Choroid plexus epithelial cell (primary cell): ENCODE data around the gene LGALS13.

ENCODE experiments used
- DNase-seq: peaks from one replicate; pipeline ENCODE4 v3.0.0-alpha.2; 2010; ENCODE audit warnings: low read depth
- H3K4me3 ChIP-seq: 2 replicates; pipeline ENCODE4 v1.5.1; 2011; ENCODE audit warnings: low read depth, mild to moderate bottlenecking, control low read depth, low read length, moderate library complexity
- CTCF ChIP-seq: conservative IDR thresholded peaks from 2 replicates; pipeline ENCODE4 v1.5.1; 2011; ENCODE audit warnings: low read depth, mild to moderate bottlenecking, control low read depth, inconsistent platforms, low read length, moderate library complexity

LGALS13 gene, protein sequence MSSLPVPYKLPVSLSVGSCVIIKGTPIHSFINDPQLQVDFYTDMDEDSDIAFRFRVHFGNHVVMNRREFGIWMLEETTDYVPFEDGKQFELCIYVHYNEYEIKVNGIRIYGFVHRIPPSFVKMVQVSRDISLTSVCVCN

DNA sequence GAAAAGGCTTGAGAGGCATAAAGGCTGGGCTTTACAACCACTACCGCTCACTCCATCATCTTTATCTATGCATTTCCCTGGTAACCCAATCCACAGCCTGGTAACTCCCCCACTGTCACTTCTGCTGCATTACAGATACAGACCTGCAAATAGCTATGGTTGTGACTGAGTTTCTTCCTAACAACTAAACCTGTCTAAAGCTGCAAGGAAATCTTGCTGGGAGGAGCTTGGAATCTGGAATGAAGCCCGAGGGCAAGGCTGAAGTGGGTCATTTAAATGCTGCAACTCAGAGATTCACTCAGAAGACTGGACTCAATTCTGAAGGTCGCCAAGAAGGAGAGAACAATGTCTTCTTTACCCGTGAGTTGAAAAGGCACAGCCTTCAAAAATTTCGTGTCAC, at the start of gene LGALS13:
Gene LGALS13 (plus strand): TSS at position 301 of the 400 bp plus-strand sequence. CDS start 45 bp downstream, at position 346.
- no peak within 1 kb of the TSS for H3K4me3 ChIP-seq
- DNase-seq = no peak
- TF ChIP-seq CTCF = no peak

DNA sequence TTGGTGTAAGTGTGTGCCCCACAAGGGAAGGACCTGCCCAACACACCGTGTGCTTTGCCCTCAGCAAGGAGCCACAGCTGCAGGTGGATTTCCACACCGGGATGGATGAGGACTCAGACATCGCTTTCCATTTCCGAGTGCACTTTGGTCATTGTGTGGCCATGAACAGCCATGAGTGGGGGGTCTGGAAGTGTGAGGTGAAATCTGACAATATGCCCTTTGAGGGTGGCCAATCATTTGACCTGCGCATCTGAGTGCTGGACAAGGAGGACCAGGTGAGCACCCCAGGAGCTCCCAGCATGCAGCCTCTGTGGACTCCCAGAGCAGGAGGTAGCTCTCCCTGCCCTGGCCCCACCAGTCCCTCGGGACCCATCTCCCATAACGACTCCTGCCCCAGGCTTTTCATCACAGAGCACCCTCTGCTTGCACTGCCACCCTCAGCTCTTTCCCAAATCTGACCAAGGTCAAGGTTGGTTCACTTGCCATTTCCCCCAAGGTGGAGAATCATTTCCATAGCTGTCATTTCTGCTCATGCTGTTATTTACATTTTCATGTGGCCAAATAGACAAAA, 49.2 kb upstream of the LGALS13 start:
- no peak overlapping the region for H3K4me3 ChIP-seq
- DNase-seq = no peak
- no peak for TF ChIP-seq CTCF

GRCh38 chr19:39554701-39555311, 47.5 kb upstream of the LGALS13 start:
- H3K4me3 ChIP-seq = no peak overlapping the region
- no peak for DNase-seq
- TF ChIP-seq CTCF = no peak

- no peak overlapping the region for H3K4me3 ChIP-seq
- no peak for TF ChIP-seq CTCF
- no peak for DNase-seq
Measured at GRCh38 chr19:39555883-39556282, 46.4 kb upstream of the LGALS13 start.

DNA sequence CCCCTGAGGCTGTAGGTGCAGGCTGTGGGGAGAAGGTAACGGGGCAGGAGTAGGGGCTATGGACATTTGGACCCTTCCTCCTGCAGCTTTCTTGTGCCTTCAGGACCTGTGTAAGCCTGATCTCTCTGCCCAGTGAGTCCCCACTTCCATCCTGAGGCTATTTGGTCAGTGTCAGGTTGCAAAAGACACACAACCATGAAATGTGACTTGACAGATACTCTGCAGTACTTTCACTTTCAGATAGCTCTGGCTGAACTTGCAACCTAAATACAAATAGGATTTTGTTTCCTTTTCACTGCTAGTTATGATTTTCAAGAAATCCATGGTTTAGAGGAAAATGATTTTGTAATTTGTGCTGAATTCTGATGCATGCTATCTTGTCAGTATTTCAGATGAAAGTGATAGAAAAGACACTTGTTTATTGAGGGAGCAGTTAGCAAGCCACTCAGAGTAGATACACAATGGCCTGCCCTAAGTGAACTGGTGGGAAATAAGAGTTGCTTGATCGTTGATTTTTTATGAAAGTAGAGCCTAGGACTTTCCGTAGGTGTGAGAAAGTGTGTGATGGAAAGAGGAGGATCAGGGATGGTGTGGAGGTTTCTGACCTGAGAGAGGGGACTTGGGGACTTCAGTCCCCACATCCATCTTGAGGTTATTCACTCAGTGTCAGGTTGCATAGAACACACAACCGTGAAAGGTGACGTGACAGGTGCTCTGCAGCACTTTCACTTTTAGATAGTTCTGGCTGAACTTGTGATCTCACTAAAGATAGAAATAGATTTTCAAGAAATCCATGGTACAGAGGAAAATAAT, 44.3 kb upstream of the LGALS13 start:
- peak; percentile 52 for DNase-seq
- H3K4me3 ChIP-seq = no peak overlapping the region
- no peak for TF ChIP-seq CTCF

- no peak overlapping the region for H3K4me3 ChIP-seq
- no peak for TF ChIP-seq CTCF
- no peak for DNase-seq
Measured at GRCh38 chr19:39558624-39559117, 43.7 kb upstream of the LGALS13 start.
